HepG2 (cell line): ENCODE measurements around the gene ANXA5. TPM values are rescaled to one million over a fixed set of nuclear protein-coding genes. Genes with fewer than 3 reads are reported as not detected.

ENCODE experiments used
- ARID3A ChIP-seq: IDR thresholded peaks from 2 replicates; pipeline ENCODE4 v1.6.1; 2012; ENCODE audit warnings: low read depth, low read length, improper control_type of control experiment
- BORCS8-MEF2B ChIP-seq: sonication (generic); formaldehyde crosslinking; IDR thresholded peaks from 2 replicates; pipeline ENCODE4 v1.8.0; 2022; ENCODE audit warnings: mild to moderate bottlenecking, missing genetic modification reagents
- CREBL2 ChIP-seq: sonication (generic); formaldehyde crosslinking; IDR thresholded peaks from 2 replicates; pipeline ENCODE4 v1.8.1; 2023; ENCODE audit warnings: missing genetic modification reagents, mild to moderate bottlenecking, borderline replicate concordance
- FOSL2 ChIP-seq: sonication (generic); formaldehyde crosslinking; IDR thresholded peaks from 2 replicates; pipeline ENCODE4 v1.4.0; 2020; ENCODE audit warnings: missing genetic modification reagents
- LBX2 ChIP-seq: sonication (generic); formaldehyde crosslinking; IDR thresholded peaks from 2 replicates; pipeline ENCODE4 v1.5.0; 2020; ENCODE audit warnings: missing genetic modification reagents, mild to moderate bottlenecking, borderline replicate concordance
- MAZ ChIP-seq, 2 experiments: sonication (generic) in 1 of 2; formaldehyde crosslinking in 1 of 2; IDR thresholded peaks; 2 replicates each; pipeline versions ENCODE4 v1.5.0 to v1.6.1; 2012 to 2020; ENCODE audit warnings: low read depth in 2 of 2, mild to moderate bottlenecking in 2 of 2, borderline replicate concordance in 1 of 2, improper control_type of control experiment in 1 of 2, low read length in 1 of 2, missing genetic modification reagents in 1 of 2, moderate library complexity in 1 of 2
- MLLT10 ChIP-seq: sonication (generic); formaldehyde crosslinking; IDR thresholded peaks from 2 replicates; pipeline ENCODE4 v1.4.0; 2020; ENCODE audit warnings: missing genetic modification reagents
- ONECUT2 ChIP-seq: sonication (generic); formaldehyde crosslinking; IDR thresholded peaks from 2 replicates; pipeline ENCODE4 v1.4.0; 2020; ENCODE audit warnings: missing genetic modification reagents
- POLR2AphosphoS5 ChIP-seq: IDR thresholded peaks from 2 replicates; pipeline ENCODE4 v1.6.1; 2012; ENCODE audit warnings: low read depth, low read length
- RBFOX2 ChIP-seq: fragments of 200-400 bp; formaldehyde crosslinking; IDR thresholded peaks from 2 replicates; pipeline ENCODE4 v1.6.1; 2017; ENCODE audit warnings: low read depth, mild to moderate bottlenecking, low read length
- TFE3 ChIP-seq: IDR thresholded peaks from 2 replicates; pipeline ENCODE4 v1.6.1; 2016
- ZHX1 ChIP-seq: sonication (generic); formaldehyde crosslinking; IDR thresholded peaks from 2 replicates; pipeline ENCODE4 v1.8.1; 2022; ENCODE audit warnings: low read depth, mild to moderate bottlenecking, missing genetic modification reagents
- ZNF275 ChIP-seq: sonication (generic); formaldehyde crosslinking; IDR thresholded peaks from 2 replicates; pipeline ENCODE4 v1.8.0; 2022; ENCODE audit warnings: missing genetic modification reagents, mild to moderate bottlenecking, inconsistent platforms, borderline replicate concordance
- ZNF343 ChIP-seq: sonication (generic); formaldehyde crosslinking; IDR thresholded peaks from 2 replicates; pipeline ENCODE4 v1.4.0; 2020; ENCODE audit warnings: mild to moderate bottlenecking, missing genetic modification reagents
- ZNF570 ChIP-seq: sonication (generic); formaldehyde crosslinking; IDR thresholded peaks from 2 replicates; pipeline ENCODE4 v1.4.0; 2020; ENCODE audit warnings: mild to moderate bottlenecking, missing genetic modification reagents, borderline replicate concordance
- ZNF605 ChIP-seq: sonication (generic); formaldehyde crosslinking; IDR thresholded peaks from 2 replicates; pipeline ENCODE4 v1.8.0; 2022; ENCODE audit warnings: mild to moderate bottlenecking, missing genetic modification reagents
- ZNF678 ChIP-seq: sonication (generic); formaldehyde crosslinking; IDR thresholded peaks from 2 replicates; pipeline ENCODE4 v1.4.0; 2020; ENCODE audit warnings: mild to moderate bottlenecking, missing genetic modification reagents
- ZNF703 ChIP-seq: sonication (generic); formaldehyde crosslinking; IDR thresholded peaks from 2 replicates; pipeline ENCODE4 v1.5.1; 2020; ENCODE audit warnings: missing genetic modification reagents, mild to moderate bottlenecking, moderate library complexity, borderline replicate concordance
- ZNF850 ChIP-seq: sonication (generic); formaldehyde crosslinking; conservative IDR thresholded peaks from 2 replicates; pipeline ENCODE4 v1.9.0; 2021; ENCODE audit warnings: mild to moderate bottlenecking, missing genetic modification reagents
- ZZZ3 ChIP-seq: sonication (generic); formaldehyde crosslinking; IDR thresholded peaks from 2 replicates; pipeline ENCODE4 v1.4.0; 2020; ENCODE audit warnings: missing genetic modification reagents, mild to moderate bottlenecking, borderline replicate concordance
- polyA plus RNA-seq, 8 experiments: library from polyadenylated mRNA; depleted of rRNA in 3 of 8; stranded (reverse) in 7 of 8; unstranded in 1 of 8; fragments of >200 nt; fragmentation: Illumina TruSeq in 4 of 8; extraction: Trizol in 4 of 8; gene quantifications; 2 replicates each; pipeline versions ENCODE4 v1.2.1 to v1.2.3, GENCODE V29; 2011 to 2016; ENCODE audit warnings: low read depth in 4 of 8, missing spikeins in 1 of 8, mixed read lengths in 1 of 8; ENCODE audit not compliant: insufficient read depth in 1 of 8
- total RNA-seq, 5 experiments: library from RNA; depleted of rRNA; stranded (reverse); fragments of >200 nt; fragmentation: Illumina TruSeq; extraction: Trizol; gene quantifications; 2 replicates each; pipeline ENCODE4 v1.2.3, GENCODE V29; 2016; ENCODE audit warnings: low read depth in 1 of 5

The ANXA5 gene
- total and polyA plus RNA-seq, 2 of the 13 experiments (the other 11 are each of a cell fraction or from before 2014, with no cell fraction given): 209 to 342 TPM

GRCh38 chr4:121696581-121697461, at the start of gene ANXA5 (continued):
- 0 out of 2 replicates have a peak, but pooled peaks have one; percentile 11 for TF ChIP-seq MAZ (IDR thresholded peaks at IDR 0.05; ENCODE audit: borderline replicate concordance, low read depth, low read length)
- 0 out of 2 replicates have a peak, but pooled peaks have one; percentile 50 for TF ChIP-seq MAZ (CRISPR knock-in tag; IDR thresholded peaks at IDR 0.05; ENCODE audit: low read depth)
- no peak for TF ChIP-seq ZNF678
- TF ChIP-seq POLR2AphosphoS5: peak; percentile 87
- TF ChIP-seq ZZZ3 (CRISPR knock-in tag): no peak
- TF ChIP-seq BORCS8-MEF2B (CRISPR knock-in tag): peak; percentile 66; the same call in 1 of the 2 replicates
- no peak for TF ChIP-seq FOSL2 (CRISPR knock-in tag)
- no peak for TF ChIP-seq LBX2 (CRISPR knock-in tag)
- TF ChIP-seq RBFOX2: peak; percentile 94
- TF ChIP-seq ONECUT2 (CRISPR knock-in tag): no peak
- no peak for TF ChIP-seq ZNF343 (CRISPR knock-in tag)
- no peak for TF ChIP-seq CREBL2
- TF ChIP-seq ARID3A: no peak
- peak; percentile 75 for TF ChIP-seq ZNF605 (CRISPR knock-in tag)
- no peak for TF ChIP-seq MLLT10 (CRISPR knock-in tag)
- no peak for TF ChIP-seq ZHX1 (CRISPR knock-in tag)
- 0 out of 2 replicates have a peak, but pooled peaks have one; percentile 12 for TF ChIP-seq ZNF275 (CRISPR knock-in tag)
- peak; percentile 44; the same call in 1 of the 2 replicates for TF ChIP-seq ZNF703 (CRISPR knock-in tag)
- no peak for TF ChIP-seq TFE3 (CRISPR knock-in tag)
- no peak for TF ChIP-seq ZNF570 (CRISPR knock-in tag)
- TF ChIP-seq ZNF850: no peak
